Measurements from ENCODE around the gene C6orf58. TPM values are rescaled to one million over a fixed set of nuclear protein-coding genes. Genes with fewer than 3 reads are reported as not detected.

C6orf58 gene
- total and polyA plus RNA-seq, 10 of the 15 experiments (the other 5 are each of a cell fraction or from before 2014, with no cell fraction given), result 0.06 to 0.43 (median 0.12) TPM; not detected in 2

- no peaks in the 10 kb centered on the region for H3K4me1 ChIP-seq (ENCODE audit: control insufficient read depth, insufficient read depth, low read length)
- no peak overlapping the region for H3K9ac ChIP-seq (ENCODE audit: control insufficient read depth, insufficient read depth, low read length)
- WGBS (ENCODE audit: insufficient coverage, insufficient replicate concordance, low lambda C conversion rate, missing lambda C conversion rate), result 0% methylated on average over 1 of the region's 1 CpG
- DNase-seq (ENCODE audit: low read depth, low spot score) (no peak), ATAC-seq (peak; percentile 84), FAIRE-seq (peak; percentile 61)
- H4K20me1 ChIP-seq (ENCODE audit: control insufficient read depth, insufficient read depth), result no peaks in the 10 kb centered on the region
- H3K4me2 ChIP-seq (ENCODE audit: control insufficient read depth, insufficient read depth), result no peak overlapping the region; the same call in 1 of the 2 replicates
- H3K4me3 ChIP-seq, result no peak overlapping the region
- no peaks in the 10 kb centered on the region for H3K79me2 ChIP-seq (ENCODE audit: control insufficient read depth, insufficient read depth, low read length)
- intact Hi-C loops (cut with micrococcal nuclease; ENCODE audit: unreplicated experiment), result no loop called here
- no peaks in the 10 kb centered on the region for H3K9me3 ChIP-seq (replicated peaks; ENCODE audit: control insufficient read depth, insufficient read depth, low read length)
- RAD21 ChIA-PET (ENCODE audit: unreplicated experiment), result no interaction called here
- no peaks in the 10 kb centered on the region for H3K36me3 ChIP-seq (ENCODE audit: control insufficient read depth in 2 of 2, insufficient read depth in 2 of 2, low read length in 1 of 2)
- in situ Hi-C loops (cut with MboI), result no loop called here
- no peaks in the 10 kb centered on the region for H3K27me3 ChIP-seq (replicated peaks in 1 of 2; ENCODE audit: control insufficient read depth in 2 of 2, insufficient read depth in 2 of 2, low read length in 1 of 2)
- BruUV-seq (replicated peaks), result no TSS peak
- no peak overlapping the region for H2AFZ ChIP-seq (ENCODE audit: control insufficient read depth, low read depth, low read length)
- H3K27ac ChIP-seq (ENCODE audit: control insufficient read depth, insufficient read depth), result no peak overlapping the region
- CTCF ChIA-PET, result interaction anchor here (1.4 kb wide), 1 partner anchor 10 kb away, joined by 3 read pairs; no protein-coding TSS in a partner anchor
- SMC1A ChIA-PET (ENCODE audit: uncharacterized antibody, unreplicated experiment), result no interaction called here
- POLR2A ChIA-PET, result interaction anchor here (1.0 kb wide), 1 partner anchor 56 kb away, joined by 3 read pairs; no protein-coding TSS in a partner anchor
- no peak for TF ChIP-seq EED (IDR thresholded peaks at IDR 0.05; ENCODE audit: low read depth)
- TF ChIP-seq SKIL (IDR thresholded peaks at IDR 0.05; ENCODE audit: low read depth, poor library complexity, severe bottlenecking), result no peak
- TF ChIP-seq SMAD5 (IDR thresholded peaks at IDR 0.05; ENCODE audit: low read depth), result no peak
- no peak for TF ChIP-seq HDAC6 (IDR thresholded peaks at IDR 0.05; ENCODE audit: unreplicated experiment)
- no peak for TF ChIP-seq POU2F2 (IDR thresholded peaks at IDR 0.05; ENCODE audit: borderline replicate concordance, low read depth, low read length)
- no peak for TF ChIP-seq KLF5 (IDR thresholded peaks at IDR 0.05; ENCODE audit: partially characterized antibody)
- peak; percentile 94 for TF ChIP-seq JUNB (IDR thresholded peaks at IDR 0.05)
- no peak for TF ChIP-seq KDM1A (IDR thresholded peaks at IDR 0.05; ENCODE audit: borderline replicate concordance)
- no peak for TF ChIP-seq HSF1 (IDR thresholded peaks at IDR 0.05; ENCODE audit: low read depth, low read length)
- no peak for TF ChIP-seq LARP7 (IDR thresholded peaks at IDR 0.05)
- no peak for TF ChIP-seq WRNIP1 (IDR thresholded peaks at IDR 0.05; ENCODE audit: borderline replicate concordance, low read depth, low read length)
- TF ChIP-seq RB1 (IDR thresholded peaks at IDR 0.05; ENCODE audit: borderline replicate concordance), result no peak
- no peak for TF ChIP-seq RAD51 (IDR thresholded peaks at IDR 0.05)
- no peak for TF ChIP-seq POLR2AphosphoS2 (IDR thresholded peaks at IDR 0.05; ENCODE audit: low read depth, low read length)
- TF ChIP-seq PKNOX1 (IDR thresholded peaks at IDR 0.05), result no peak
- TF ChIP-seq E4F1 (IDR thresholded peaks at IDR 0.05; ENCODE audit: borderline replicate concordance, partially characterized antibody), result no peak
- TF ChIP-seq SIX5 (IDR thresholded peaks at IDR 0.05; ENCODE audit: low read depth, low read length, severe bottlenecking), result no peak
These were observed 6.1 kb upstream of the C6orf58 start for GRCh38 chr6:127570739-127571389.
